COLO829 (cell line): ENCODE data around the gene HSPA1A.
A peak's percentile ranks its signal among the peaks of the same experiment; 100 is the strongest.
"Not testable (repeated sequence)": the region's sequence is repeated elsewhere in the genome, so short reads cannot be mapped to it uniquely, and the experiment has no call there.

Source experiments
- DNase-seq: peaks from one replicate; pipeline ENCODE4 v3.0.0; 2012; ENCODE audit warnings: low spot score

HSPA1A gene

GRCh38 chr6:31811645-31812044, 3.7 kb upstream of the HSPA1A start:
- no peak for DNase-seq

GRCh38 chr6:31813465-31813849, 1.9 kb upstream of the HSPA1A start:
- DNase-seq: no peak

- DNase-seq: peak; percentile 99
Measured at GRCh38 chr6:31814677-31815024, 692 bp upstream of the HSPA1A start.

- not testable (repeated sequence) for DNase-seq
Measured at GRCh38 chr6:31817133-31817928, 2.0 kb downstream of the HSPA1A start.

- not testable (repeated sequence) for DNase-seq
Measured at GRCh38 chr6:31817929-31818511, 2.7 kb downstream of the HSPA1A start.

GRCh38 chr6:31819871-31820299, 4.5 kb downstream of the HSPA1A start:
- DNase-seq: no peak

- not testable (repeated sequence) for DNase-seq
Measured at GRCh38 chr6:31820399-31820798, 5.1 kb downstream of the HSPA1A start.

- no peak for DNase-seq
Measured at GRCh38 chr6:31821301-31822035, 6.1 kb downstream of the HSPA1A start.

- no peak for DNase-seq
Measured at GRCh38 chr6:31822036-31822821, 6.9 kb downstream of the HSPA1A start.

- DNase-seq: not testable (repeated sequence)
Measured at GRCh38 chr6:31823592-31824196, 8.4 kb downstream of the HSPA1A start.

GRCh38 chr6:31825553-31825952, 10.2 kb downstream of the HSPA1A start:
- DNase-seq: no peak

- DNase-seq: no peak
Measured at GRCh38 chr6:31826793-31827285, 11.5 kb downstream of the HSPA1A start.

- peak; percentile 100 for DNase-seq
Measured at GRCh38 chr6:31827286-31828079, 12.1 kb downstream of the HSPA1A start, which contains the start of gene HSPA1B. Gene HSPA1B, plus strand, starts transcription at chr6:31827738. Its CDS starts 213 bp downstream, at chr6:31827951.

- DNase-seq: no peak
Measured at GRCh38 chr6:31829633-31830283, 14.4 kb downstream of the HSPA1A start.

GRCh38 chr6:31830886-31831335, 15.6 kb downstream of the HSPA1A start:
- DNase-seq: no peak

- DNase-seq: no peak
Measured at GRCh38 chr6:31831350-31832215, 16.2 kb downstream of the HSPA1A start.

GRCh38 chr6:31834367-31835250, 19.3 kb downstream of the HSPA1A start:
- peak; percentile 87 for DNase-seq

GRCh38 chr6:31836047-31836473, 20.7 kb downstream of the HSPA1A start:
- no peak for DNase-seq
